Sigmoid colon (tissue), 4 donors: ENCODE results near the gene SOX6.

Source experiments
- CTCF ChIP-seq, 4 experiments: fragments of 450-650 bp in 3 of 4; fragments of 200-600 bp in 1 of 4; IDR thresholded peaks; one replicate each; pipeline ENCODE4 v1.5.1; 2016 to 2019; ENCODE audit warnings: antibody characterized with exemption in 4 of 4, mild to moderate bottlenecking in 3 of 4, moderate library complexity in 2 of 4
- EP300 ChIP-seq, 4 donors: sonication (generic); formaldehyde crosslinking; IDR thresholded peaks; one replicate each; pipeline ENCODE4 v1.6.1; 2017; ENCODE audit warnings: antibody characterized with exemption in 4 of 4
- POLR2A ChIP-seq, 2 donors: fragments of 450-650 bp; IDR thresholded peaks; one replicate each; pipeline ENCODE4 v1.6.1; 2016; ENCODE audit warnings: antibody characterized with exemption in 2 of 2, mild to moderate bottlenecking in 2 of 2, moderate library complexity in 2 of 2
- POLR2AphosphoS5 ChIP-seq, 4 donors: sonication (generic); formaldehyde crosslinking; IDR thresholded peaks; one replicate each; pipeline ENCODE4 v1.6.1; 2017; ENCODE audit warnings: antibody characterized with exemption in 4 of 4

- TF ChIP-seq CTCF (IDR thresholded peaks at IDR 0.05) (no peak), POLR2A (IDR thresholded peaks at IDR 0.05) (no peak), POLR2AphosphoS5 (IDR thresholded peaks at IDR 0.05) (no peak), EP300 (IDR thresholded peaks at IDR 0.05) (no peak)
Measured at GRCh38 chr11:15929371-15929901, 426.9 kb downstream of the SOX6 start.
